Natural killer cell treated with Interleukin-12 subunit alpha and Interleukin-12 subunit beta and Interleukin-15 and Interleukin-18, amount 100 ng/mL, for 72 hours (primary cell): ENCODE measurements around the gene WDR33. TPM values are rescaled to one million over a fixed set of nuclear protein-coding genes. Genes with fewer than 3 reads are reported as not detected.

Experiments
- ATAC-seq, 2 donors: fragments of 150-1000 bp; cut with Tn5 transposase in 1 of 2; sonication (Bioruptor Pico), chemical (Tn5 transposase) in 1 of 2; 2 replicates each; pipeline ENCODE4 v1.10.0; 2021
- DNase-seq: peaks from one replicate; pipeline ENCODE4 v3.0.0; 2022; ENCODE audit warnings: low spot score
- H3K27ac Mint-ChIP-seq, 2 donors: 1 replicate in 1 of 2; 2 replicates in 1 of 2; pipeline ENCODE4 v1.8.0; 2022; ENCODE audit warnings: mixed read lengths in 2 of 2, mild to moderate bottlenecking in 1 of 2, moderate library complexity in 1 of 2
- H3K27me3 Mint-ChIP-seq, 2 donors: 1 replicate in 1 of 2; 2 replicates in 1 of 2; pipeline ENCODE4 v1.8.0; 2022; ENCODE audit warnings: mixed read lengths in 2 of 2
- H3K36me3 Mint-ChIP-seq: one replicate; pipeline ENCODE4 v1.8.0; 2022; ENCODE audit warnings: mixed read lengths
- H3K4me1 Mint-ChIP-seq, 2 donors: 1 replicate in 1 of 2; 2 replicates in 1 of 2; pipeline ENCODE4 v1.8.0; 2022; ENCODE audit warnings: low read depth in 2 of 2, mixed read lengths in 2 of 2, mild to moderate bottlenecking in 1 of 2
- H3K4me3 Mint-ChIP-seq: one replicate; pipeline ENCODE4 v1.8.0; 2022; ENCODE audit warnings: mixed read lengths
- H3K9me3 Mint-ChIP-seq: 2 replicates; pipeline ENCODE4 v1.8.0; 2022; ENCODE audit warnings: mixed read lengths
- total RNA-seq, 2 donors: library from RNA; stranded (reverse); gene quantifications; one replicate each; pipeline ENCODE4 v1.2.3, GENCODE V29; 2022

WDR33 gene
- total RNA-seq, 2 donors from 2014 or later: 70.6 to 85.3 TPM

GRCh38 chr2:127735537-127736399 lies 75.2 kb downstream of the WDR33 start:
- Mint-ChIP-seq H3K4me3 (no peak overlapping the region), H3K36me3 (peaks cover 7% of the 10 kb centered on the region)
- no peak for ATAC-seq

GRCh38 chr2:127735044-127735443 lies 75.9 kb downstream of the WDR33 start:
- no peak for ATAC-seq
- peaks cover 12 to 26% of the 10 kb centered on the region in 2 donors for H3K4me1 Mint-ChIP-seq
- H3K9me3 Mint-ChIP-seq: no peaks in the 10 kb centered on the region
- peaks cover 6% of the 10 kb centered on the region for H3K36me3 Mint-ChIP-seq
- no peak overlapping the region for H3K27ac Mint-ChIP-seq
- H3K27me3 Mint-ChIP-seq: no peaks in the 10 kb centered on the region
- H3K4me3 Mint-ChIP-seq: no peak overlapping the region
- DNase-seq: no peak

More at GRCh38 chr2:127735537-127736399, 75.2 kb downstream of the WDR33 start:
- Mint-ChIP-seq H3K27me3 (no peaks in the 10 kb centered on the region), H3K27ac (no peak overlapping the region), H3K4me1 (peaks cover 18 to 30% of the 10 kb centered on the region in 2 donors), H3K9me3 (no peaks in the 10 kb centered on the region)
- no peak for DNase-seq

DNA sequence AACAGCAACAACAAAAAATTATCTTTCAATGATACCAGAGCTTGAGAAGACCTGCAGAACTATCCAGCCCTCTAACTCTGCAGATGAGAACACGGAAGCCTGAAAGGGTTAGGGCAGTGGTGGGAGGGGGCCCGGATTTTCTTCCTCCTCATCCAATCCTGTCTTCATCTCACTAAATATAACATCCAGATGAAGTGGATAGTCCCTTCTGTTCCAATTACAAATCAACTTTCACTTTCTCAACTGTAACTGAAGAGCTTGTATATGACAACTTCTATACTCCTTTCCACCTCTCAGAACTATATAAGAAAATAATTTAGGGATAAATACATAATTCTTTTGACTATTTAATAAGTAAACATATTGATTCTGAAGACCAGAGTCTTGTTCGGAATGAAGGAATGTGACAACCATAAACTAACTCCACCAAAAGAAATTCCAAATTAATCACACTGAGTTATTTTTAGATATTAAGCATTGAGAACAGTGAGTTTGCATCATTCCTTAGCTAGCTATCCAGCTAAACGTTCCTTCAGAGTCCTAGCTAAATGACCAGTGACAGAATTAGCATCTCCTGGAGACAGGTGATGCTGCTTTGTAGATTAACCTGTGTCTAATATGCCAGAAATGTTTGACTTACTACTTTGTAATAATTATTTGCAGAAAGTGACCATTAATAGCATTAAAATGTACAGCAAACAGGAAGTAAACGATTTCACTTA lies 77.0 kb downstream of the WDR33 start:
- ATAC-seq (no peak), DNase-seq (no peak)
- H3K4me1 Mint-ChIP-seq: peaks cover 9 to 17% of the 10 kb centered on the region in 2 donors
- H3K27ac Mint-ChIP-seq: no peak overlapping the region
- H3K36me3 Mint-ChIP-seq: peaks cover 6% of the 10 kb centered on the region
- H3K9me3 Mint-ChIP-seq: no peaks in the 10 kb centered on the region
- no peak overlapping the region for H3K4me3 Mint-ChIP-seq
- H3K27me3 Mint-ChIP-seq: no peaks in the 10 kb centered on the region

- Mint-ChIP-seq H3K4me3 (no peak overlapping the region), H3K4me1 (peaks cover 2 to 10% of the 10 kb centered on the region in 2 donors), H3K27me3 (no peaks in the 10 kb centered on the region), H3K36me3 (peaks cover 6% of the 10 kb centered on the region), H3K27ac (no peak overlapping the region), H3K9me3 (no peaks in the 10 kb centered on the region)
- no peak for ATAC-seq
- no peak for DNase-seq
Observed at GRCh38 chr2:127733113-127733815, 77.7 kb downstream of the WDR33 start.

DNA sequence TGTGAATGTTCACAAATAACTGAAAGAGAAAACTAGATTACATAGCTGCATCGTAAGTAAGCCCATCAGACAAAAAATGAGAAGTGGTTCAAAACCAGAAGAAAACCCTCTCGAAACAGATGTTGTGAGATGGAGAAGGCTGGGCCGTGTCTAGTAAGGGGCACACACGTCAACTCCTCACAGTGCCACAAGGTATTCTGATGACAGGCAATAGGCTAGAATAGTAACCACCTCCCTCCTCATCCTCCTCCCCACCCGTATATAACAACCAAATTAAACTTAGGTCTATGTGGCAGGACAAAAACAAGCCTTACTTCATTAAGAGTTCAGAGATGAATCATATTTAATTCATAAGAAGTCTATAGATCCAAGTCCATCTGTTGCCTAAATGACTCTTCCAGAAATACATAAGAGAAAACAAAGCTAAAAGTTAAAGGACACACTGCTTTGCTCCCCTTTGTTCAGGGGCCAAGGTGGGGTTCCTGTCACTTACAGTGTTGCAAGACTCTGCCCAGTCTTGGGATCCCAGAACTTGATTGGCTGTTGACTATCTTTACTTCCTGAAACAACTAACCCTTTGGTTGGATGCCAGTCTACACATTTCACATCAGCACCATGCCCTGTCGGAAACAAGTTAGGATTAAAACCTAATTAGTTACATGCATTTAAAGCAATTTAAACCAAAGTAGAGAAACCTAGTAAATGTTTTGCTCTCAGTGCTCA lies 84.7 kb downstream of the WDR33 start:
- Mint-ChIP-seq H3K36me3 (peaks cover 18% of the 10 kb centered on the region), H3K9me3 (no peaks in the 10 kb centered on the region), H3K27ac (no peak overlapping the region), H3K27me3 (no peaks in the 10 kb centered on the region), H3K4me1 (peaks cover 0 to 4% of the 10 kb centered on the region in 2 donors), H3K4me3 (no peak overlapping the region)
- DNase-seq (no peak), ATAC-seq (no peak)

GRCh38 chr2:127722807-127723206 lies 88.2 kb downstream of the WDR33 start:
- H3K27ac Mint-ChIP-seq: no peak overlapping the region
- no peak overlapping the region for H3K4me3 Mint-ChIP-seq
- ATAC-seq (no peak), DNase-seq (no peak)
- H3K4me1 Mint-ChIP-seq: peaks cover 0 to 4% of the 10 kb centered on the region in 2 donors
- no peaks in the 10 kb centered on the region for H3K27me3 Mint-ChIP-seq
- H3K36me3 Mint-ChIP-seq: peaks cover 18% of the 10 kb centered on the region
- H3K9me3 Mint-ChIP-seq: no peaks in the 10 kb centered on the region

GRCh38 chr2:127721978-127722355 lies 89.0 kb downstream of the WDR33 start:
- Mint-ChIP-seq H3K27me3 (no peaks in the 10 kb centered on the region), H3K4me1 (peaks cover 0 to 4% of the 10 kb centered on the region in 2 donors), H3K36me3 (peaks cover 18% of the 10 kb centered on the region), H3K9me3 (no peaks in the 10 kb centered on the region), H3K4me3 (no peak overlapping the region), H3K27ac (no peak overlapping the region)
- DNase-seq (no peak), ATAC-seq (no peak)

DNA sequence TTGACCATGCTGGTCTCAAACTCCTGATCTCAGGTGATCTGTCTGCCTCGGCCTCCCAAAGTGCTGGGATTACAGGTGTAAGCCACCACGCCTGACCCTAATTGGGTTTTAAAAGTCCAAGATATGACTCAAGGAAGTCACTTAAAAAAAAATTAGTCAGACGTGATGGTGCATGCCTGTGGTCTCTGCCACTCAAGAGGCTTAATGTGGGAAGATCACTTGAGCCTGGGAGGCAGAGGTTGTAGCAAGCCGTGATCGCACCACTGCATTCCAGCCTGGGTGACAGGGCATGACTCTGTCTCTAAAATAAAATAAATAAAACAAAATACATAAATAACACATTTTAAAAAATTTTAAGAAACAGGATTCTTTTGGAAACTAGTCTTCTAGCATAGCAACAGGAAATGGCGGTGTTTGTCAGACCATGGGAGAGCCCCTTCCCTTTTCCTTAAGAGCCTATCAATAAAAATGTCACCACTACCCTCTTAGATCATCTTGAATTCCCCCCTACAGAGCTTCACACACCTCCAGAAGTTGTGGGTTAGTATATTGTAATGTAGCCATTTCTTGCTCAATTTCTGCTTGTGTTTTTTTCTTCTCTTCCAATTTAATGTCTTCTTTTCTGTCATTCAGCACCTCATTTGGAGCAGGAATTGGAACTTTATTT lies 89.5 kb downstream of the WDR33 start:
- peaks cover 22% of the 10 kb centered on the region for H3K36me3 Mint-ChIP-seq
- peaks cover 0 to 4% of the 10 kb centered on the region in 2 donors for H3K4me1 Mint-ChIP-seq
- H3K27me3 Mint-ChIP-seq: no peaks in the 10 kb centered on the region
- ATAC-seq: no peak
- no peak overlapping the region for H3K4me3 Mint-ChIP-seq
- no peak for DNase-seq
- no peaks in the 10 kb centered on the region for H3K9me3 Mint-ChIP-seq
- H3K27ac Mint-ChIP-seq: no peak overlapping the region

DNA sequence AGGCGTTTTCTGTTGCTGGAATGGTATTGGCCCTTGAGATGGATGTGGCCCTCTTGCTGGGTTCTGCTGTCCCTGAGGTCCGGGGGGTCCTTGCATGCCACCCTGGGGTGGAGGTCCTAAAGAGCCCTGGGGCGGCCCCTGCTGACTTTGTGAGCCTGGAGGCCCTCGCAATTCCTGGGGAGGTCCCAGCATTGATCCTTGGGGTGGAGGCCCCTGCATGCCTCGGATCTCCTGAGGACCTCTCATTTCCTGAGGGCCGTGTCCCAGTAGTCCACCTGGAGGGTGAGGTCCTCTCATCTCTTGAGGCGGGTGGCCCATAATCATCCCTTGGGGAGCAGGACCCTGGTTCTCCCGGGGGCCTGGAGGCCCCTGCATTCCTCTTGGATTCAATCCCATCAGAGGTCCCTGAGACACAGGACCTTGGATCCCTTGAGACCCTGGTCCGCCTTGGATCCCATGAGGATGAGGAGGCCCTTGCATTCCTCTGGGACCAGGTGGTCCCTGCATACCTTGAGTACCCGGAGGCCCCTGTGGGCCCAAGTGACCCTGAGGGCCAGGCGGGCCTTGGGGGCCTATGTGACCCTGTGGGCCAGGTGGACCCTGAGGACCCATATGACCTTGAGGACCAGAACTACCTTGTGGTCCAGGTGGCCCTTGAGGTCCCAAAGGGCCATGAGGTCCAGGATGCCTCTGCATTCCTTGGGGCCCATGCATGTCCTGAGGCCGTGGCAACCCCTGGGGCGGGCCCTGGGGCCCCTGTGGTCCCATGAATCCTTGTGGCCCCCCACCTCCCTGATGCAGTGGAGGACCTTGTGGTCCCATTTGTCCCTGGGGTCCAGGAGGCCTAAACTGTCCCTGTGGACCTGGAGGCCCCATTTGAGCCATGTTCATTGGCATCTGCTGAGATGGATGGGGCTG lies 91.4 kb downstream of the WDR33 start:
- Mint-ChIP-seq H3K27ac (no peak overlapping the region), H3K4me3 (no peak overlapping the region), H3K27me3 (no peaks in the 10 kb centered on the region), H3K9me3 (no peaks in the 10 kb centered on the region), H3K4me1 (peaks cover 0 to 7% of the 10 kb centered on the region in 2 donors), H3K36me3 (peaks cover 26% of the 10 kb centered on the region)
- no peak for DNase-seq
- no peak for ATAC-seq

DNA sequence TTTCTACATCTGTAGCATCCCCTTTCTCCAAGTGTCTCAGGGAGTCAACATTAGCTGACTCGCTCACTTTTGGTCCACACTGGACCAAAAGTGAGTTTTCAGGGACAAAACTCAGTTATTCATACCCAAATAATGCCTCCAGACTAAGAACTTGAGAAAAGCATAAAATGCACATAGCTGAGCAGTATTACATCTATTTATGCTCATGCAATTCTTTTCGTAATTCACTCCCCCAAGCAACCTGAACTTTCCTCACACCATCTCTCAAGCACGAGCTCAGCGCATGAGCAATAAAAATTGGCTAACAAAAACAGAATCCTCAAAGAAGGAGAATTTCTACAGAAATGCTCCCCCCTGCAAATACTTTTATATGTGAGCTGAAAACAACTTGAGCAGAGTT lies 92.7 kb downstream of the WDR33 start:
- Mint-ChIP-seq H3K27me3 (no peaks in the 10 kb centered on the region), H3K27ac (no peak overlapping the region), H3K4me3 (no peak overlapping the region), H3K4me1 (peaks cover 0 to 7% of the 10 kb centered on the region in 2 donors), H3K36me3 (peaks cover 24% of the 10 kb centered on the region), H3K9me3 (no peaks in the 10 kb centered on the region)
- DNase-seq (no peak), ATAC-seq (no peak)

DNA sequence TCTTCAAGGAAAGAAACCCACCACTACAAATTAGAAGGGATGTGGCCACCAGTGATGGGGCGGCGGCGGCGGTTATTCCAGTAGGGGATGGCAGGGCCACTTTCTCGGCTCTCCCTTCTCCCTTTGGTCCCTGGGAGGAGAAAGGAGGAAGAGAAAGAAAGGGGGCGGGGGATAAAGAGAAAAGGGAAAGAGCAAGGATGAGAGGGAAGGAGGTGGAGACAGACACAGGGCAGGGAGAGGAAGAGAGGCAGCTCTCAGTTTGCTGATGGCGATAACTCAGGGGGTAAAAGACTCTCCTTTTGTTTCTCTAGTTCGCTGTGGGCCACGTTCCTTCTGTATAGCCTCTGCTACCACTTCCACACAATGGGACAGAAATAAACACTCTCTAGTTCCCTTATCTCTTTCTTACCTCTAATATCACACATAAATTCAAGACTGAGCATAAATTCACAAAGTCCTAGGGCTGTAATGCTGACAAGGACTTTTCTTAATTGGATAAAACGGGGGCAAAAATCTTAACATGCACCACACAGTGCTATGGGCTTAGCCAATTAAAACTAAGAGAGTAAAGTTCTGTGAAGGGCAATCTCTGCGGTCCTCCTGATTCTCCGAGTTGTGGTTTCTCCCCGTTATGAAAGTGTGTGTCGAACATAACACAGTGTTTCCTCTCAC lies 95.1 kb downstream of the WDR33 start:
- Mint-ChIP-seq H3K9me3 (no peaks in the 10 kb centered on the region), H3K27me3 (no peaks in the 10 kb centered on the region), H3K4me3 (no peak overlapping the region), H3K27ac (peak overlapping the region in 1 of 2 donors; percentile 4), H3K4me1 (peaks cover 0 to 4% of the 10 kb centered on the region in 2 donors), H3K36me3 (peaks cover 16% of the 10 kb centered on the region)
- DNase-seq (no peak), ATAC-seq (no peak)

DNA sequence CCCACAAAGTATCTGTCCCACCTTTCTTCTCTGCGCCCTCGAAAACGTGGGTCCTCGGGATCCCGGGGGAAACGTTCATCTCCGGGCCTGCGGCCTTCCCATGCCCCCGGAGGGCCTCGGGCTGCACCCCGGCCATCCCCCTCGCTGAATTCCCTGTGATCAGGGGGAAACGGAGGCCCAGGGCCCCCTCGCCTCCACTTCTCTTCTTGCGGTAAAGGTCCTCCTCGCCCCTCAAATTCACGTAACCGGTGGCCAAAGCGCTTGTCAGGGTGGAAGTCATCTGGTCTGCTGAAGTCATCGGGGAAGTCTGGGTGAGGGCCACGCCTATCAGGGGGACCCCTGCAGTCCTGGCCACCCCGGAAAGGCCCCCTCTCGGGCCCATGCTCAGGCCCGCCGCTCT lies 97.4 kb downstream of the WDR33 start:
- DNase-seq: no peak
- H3K36me3 Mint-ChIP-seq: peaks cover 20% of the 10 kb centered on the region
- no peak overlapping the region for H3K27ac Mint-ChIP-seq
- peaks cover 0 to 6% of the 10 kb centered on the region in 2 donors for H3K4me1 Mint-ChIP-seq
- ATAC-seq: no peak
- H3K4me3 Mint-ChIP-seq: no peak overlapping the region
- H3K27me3 Mint-ChIP-seq: no peaks in the 10 kb centered on the region
- no peaks in the 10 kb centered on the region for H3K9me3 Mint-ChIP-seq
